Right atrium auricular region (tissue), 2 donors: ENCODE data around the gene RIMOC1. TPM values are rescaled to one million over a fixed set of nuclear protein-coding genes. Genes with fewer than 3 reads are reported as not detected.

Experiments used
- DNase-seq: peaks from one replicate; pipeline ENCODE4 v3.0.0-alpha.2; 2019; ENCODE audit warnings: low spot score
- H3K27ac ChIP-seq, 2 donors: fragments of 200-600 bp; sonication (generic); 1 replicate in 1 of 2; 2 replicates in 1 of 2; pipeline ENCODE4 v1.5.1; 2016 to 2019
- H3K27me3 ChIP-seq, 2 donors: fragments of 200-600 bp; sonication (generic); one replicate each; pipeline versions ENCODE4 v1.5.1 to v1.6.0; 2017 to 2019
- H3K36me3 ChIP-seq: fragments of 200-600 bp; sonication (generic); one replicate; pipeline ENCODE4 v1.5.1; 2016
- H3K4me1 ChIP-seq, 2 donors: fragments of 200-600 bp; sonication (generic); one replicate each; pipeline versions ENCODE4 v1.5.1 to v1.6.0; 2017 to 2019
- H3K4me3 ChIP-seq, 2 donors: fragments of 200-600 bp; sonication (generic); 1 replicate in 1 of 2; 2 replicates in 1 of 2; pipeline ENCODE4 v1.5.1; 2017 to 2019; ENCODE audit warnings: mild to moderate bottlenecking in 1 of 2, moderate library complexity in 1 of 2
- H3K9me3 ChIP-seq, 2 donors: fragments of 200-600 bp; sonication (generic); one replicate each; pipeline ENCODE4 v1.5.1; 2019
- total RNA-seq, 2 donors: library from RNA; depleted of rRNA; stranded (reverse); fragments of >200 nt; gene quantifications; one replicate each; pipeline ENCODE4 v1.1.0, GENCODE V29; 2016
- TF ChIP-seq, protein P1 (sequence below), 2 donors: fragments of 200-600 bp; sonication (generic); IDR thresholded peaks; one replicate each; pipeline ENCODE4 v1.5.1; 2019; ENCODE audit warnings: antibody characterized with exemption in 2 of 2

Gene RIMOC1
- total RNA-seq, 2 donors from 2014 or later: 11.2 to 13.9 TPM

DNA sequence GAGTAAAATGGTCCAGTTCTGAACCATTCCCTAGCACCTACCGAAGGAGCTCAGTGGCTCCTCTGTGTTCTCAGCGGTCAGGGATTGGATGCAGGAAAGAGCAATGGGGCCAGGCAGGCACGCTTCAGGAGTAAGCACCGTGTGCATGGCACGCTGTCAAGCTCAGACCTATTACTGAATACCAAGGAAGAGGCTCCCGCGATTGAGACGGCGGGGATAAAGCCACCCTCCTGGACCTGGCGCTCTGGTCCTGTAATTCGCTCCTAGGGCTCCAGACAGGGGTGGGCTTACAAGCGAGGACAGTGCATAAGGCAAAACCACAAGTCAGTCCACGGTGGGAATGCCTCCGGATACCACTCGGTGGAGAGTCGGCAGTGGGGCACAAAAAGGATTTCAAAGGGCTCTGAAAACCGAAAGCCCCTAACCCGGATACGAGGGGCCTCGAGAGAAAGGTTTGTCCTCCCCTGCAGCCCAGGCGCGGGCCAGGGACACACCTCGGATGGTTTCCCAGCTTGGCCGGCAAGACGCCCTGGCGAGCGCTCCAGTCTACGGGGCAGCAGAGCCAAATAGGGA lies 34.9 kb upstream of the RIMOC1 start:
- Histone ChIP-seq H3K36me3 (no peaks in the 10 kb centered on the region), H3K4me3 (peak overlapping the region; percentile 71 to 73), H3K4me1 (peaks cover 0 to 30% of the 10 kb centered on the region in 2 donors), H3K27me3 (no peaks in the 10 kb centered on the region), H3K9me3 (no peaks in the 10 kb centered on the region), H3K27ac (peak overlapping the region; percentile 92 to 96)
- DNase-seq: peak; percentile 83
- TF ChIP-seq, protein P1, sequence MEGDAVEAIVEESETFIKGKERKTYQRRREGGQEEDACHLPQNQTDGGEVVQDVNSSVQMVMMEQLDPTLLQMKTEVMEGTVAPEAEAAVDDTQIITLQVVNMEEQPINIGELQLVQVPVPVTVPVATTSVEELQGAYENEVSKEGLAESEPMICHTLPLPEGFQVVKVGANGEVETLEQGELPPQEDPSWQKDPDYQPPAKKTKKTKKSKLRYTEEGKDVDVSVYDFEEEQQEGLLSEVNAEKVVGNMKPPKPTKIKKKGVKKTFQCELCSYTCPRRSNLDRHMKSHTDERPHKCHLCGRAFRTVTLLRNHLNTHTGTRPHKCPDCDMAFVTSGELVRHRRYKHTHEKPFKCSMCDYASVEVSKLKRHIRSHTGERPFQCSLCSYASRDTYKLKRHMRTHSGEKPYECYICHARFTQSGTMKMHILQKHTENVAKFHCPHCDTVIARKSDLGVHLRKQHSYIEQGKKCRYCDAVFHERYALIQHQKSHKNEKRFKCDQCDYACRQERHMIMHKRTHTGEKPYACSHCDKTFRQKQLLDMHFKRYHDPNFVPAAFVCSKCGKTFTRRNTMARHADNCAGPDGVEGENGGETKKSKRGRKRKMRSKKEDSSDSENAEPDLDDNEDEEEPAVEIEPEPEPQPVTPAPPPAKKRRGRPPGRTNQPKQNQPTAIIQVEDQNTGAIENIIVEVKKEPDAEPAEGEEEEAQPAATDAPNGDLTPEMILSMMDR (IDR thresholded peaks at IDR 0.05): no peak

DNA sequence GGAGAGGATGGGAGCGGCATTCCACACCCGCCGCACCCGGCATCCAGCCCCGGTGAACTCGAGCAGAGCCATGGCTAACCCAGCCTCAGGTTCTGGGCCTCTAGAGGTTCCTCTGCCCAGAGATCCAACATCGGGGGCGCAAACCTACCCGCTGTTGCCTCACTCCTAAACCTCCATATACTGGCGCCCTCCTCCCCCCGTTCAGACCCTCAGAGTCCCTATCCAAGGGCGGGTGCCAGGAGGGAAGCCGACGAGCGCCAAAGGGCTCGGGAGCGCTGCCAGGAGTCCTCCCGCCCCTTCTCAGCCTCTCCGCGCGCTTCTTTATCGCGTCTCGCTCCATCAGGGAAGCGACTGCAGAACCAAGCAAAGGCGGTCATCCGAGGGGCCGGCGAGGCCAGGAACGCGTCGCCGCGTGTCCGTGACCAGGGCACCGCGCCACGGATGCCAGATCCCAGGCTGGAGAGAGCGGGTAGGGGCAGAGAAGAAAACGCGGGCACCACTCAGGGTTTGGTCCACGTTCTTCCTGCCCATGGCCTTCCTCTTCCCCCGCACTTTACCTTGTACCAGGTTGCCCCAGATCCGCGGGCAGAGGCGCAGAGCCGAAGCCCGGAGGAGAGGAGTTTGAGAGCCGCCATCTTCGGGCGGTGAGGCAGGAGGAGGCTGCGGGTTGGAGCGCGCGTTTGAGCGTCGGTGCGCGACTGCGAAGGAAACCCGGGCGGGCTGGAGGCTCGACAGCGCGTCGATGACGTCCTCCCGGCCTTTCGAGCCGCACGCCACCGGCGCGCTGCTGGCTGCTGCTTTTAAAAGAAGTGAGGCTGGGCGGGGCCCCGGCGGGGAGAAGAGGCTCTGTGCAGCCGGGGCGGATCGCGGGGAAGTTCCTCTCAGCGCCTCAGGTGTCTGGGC lies 34.2 kb upstream of the RIMOC1 start, which contains the start of gene OXCT1:
OXCT1 (minus strand) TSS at position 702 of the 903 bp plus-strand sequence; CDS start at position 635, 67 bp downstream.
- Histone ChIP-seq H3K4me1 (peaks cover 0 to 27% of the 10 kb centered on the region in 2 donors), H3K27me3 (no peaks in the 10 kb centered on the region), H3K27ac (peak within 1 kb of the TSS; percentile 92 to 96), H3K9me3 (no peaks in the 10 kb centered on the region), H3K4me3 (peak within 1 kb of the TSS; percentile 71 to 73), H3K36me3 (no peaks in the 10 kb centered on the region)
- peak; percentile 82 for DNase-seq
- TF ChIP-seq, protein P1 (IDR thresholded peaks at IDR 0.05): no peak

DNA sequence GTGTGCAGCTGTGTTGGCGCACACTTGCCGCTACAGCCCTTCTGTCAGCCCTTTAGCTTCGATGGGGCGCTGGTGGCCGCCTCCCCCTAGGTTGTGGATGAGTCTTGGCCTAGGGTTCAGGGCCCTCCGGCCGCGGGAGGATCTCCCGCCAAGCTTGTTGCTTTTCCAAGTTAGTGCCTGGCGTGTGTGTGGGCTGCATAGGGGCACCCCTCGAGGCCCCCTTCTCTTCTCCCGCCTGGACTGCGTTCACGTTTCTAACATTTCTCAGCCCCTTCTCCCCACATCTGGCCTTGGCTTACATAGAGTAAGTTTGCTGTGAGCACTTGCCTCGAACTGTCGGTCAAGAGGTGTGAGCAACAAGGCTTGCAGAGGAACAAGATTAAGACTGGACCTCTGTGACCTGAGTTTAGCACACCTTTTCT lies 33.5 kb upstream of the RIMOC1 start:
- Histone ChIP-seq H3K27ac (peak overlapping the region; percentile 92 to 96), H3K9me3 (no peaks in the 10 kb centered on the region), H3K4me3 (peak overlapping the region; percentile 71 to 73), H3K4me1 (peaks cover 0 to 27% of the 10 kb centered on the region in 2 donors), H3K27me3 (no peaks in the 10 kb centered on the region), H3K36me3 (no peaks in the 10 kb centered on the region)
- DNase-seq: no peak
- TF ChIP-seq, protein P1 (IDR thresholded peaks at IDR 0.05): no peak

DNA sequence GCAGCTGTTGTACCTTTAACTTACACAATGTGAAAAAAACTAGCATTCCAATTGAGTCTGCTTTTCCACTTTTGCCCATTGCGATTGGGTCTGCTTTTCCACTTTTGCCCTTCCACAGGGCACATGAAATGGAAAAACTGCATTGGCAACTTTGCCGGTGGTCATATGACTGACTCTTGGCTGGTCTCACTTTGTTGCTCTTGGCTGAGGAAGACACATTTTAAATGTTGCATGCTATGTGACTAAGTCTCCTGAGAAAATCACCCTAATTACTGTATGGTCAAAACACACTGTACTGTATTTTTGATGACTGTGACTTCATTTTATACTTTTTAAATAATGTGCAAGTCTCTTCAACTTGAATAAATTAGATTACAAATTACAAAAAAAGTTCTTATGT lies 32.3 kb upstream of the RIMOC1 start:
- Histone ChIP-seq H3K9me3 (no peaks in the 10 kb centered on the region), H3K4me1 (peaks cover 0 to 27% of the 10 kb centered on the region in 2 donors), H3K36me3 (no peaks in the 10 kb centered on the region), H3K27ac (peak overlapping the region; percentile 92 to 96), H3K27me3 (no peaks in the 10 kb centered on the region), H3K4me3 (no peak overlapping the region)
- DNase-seq: no peak
- TF ChIP-seq, protein P1 (IDR thresholded peaks at IDR 0.05): no peak

DNA sequence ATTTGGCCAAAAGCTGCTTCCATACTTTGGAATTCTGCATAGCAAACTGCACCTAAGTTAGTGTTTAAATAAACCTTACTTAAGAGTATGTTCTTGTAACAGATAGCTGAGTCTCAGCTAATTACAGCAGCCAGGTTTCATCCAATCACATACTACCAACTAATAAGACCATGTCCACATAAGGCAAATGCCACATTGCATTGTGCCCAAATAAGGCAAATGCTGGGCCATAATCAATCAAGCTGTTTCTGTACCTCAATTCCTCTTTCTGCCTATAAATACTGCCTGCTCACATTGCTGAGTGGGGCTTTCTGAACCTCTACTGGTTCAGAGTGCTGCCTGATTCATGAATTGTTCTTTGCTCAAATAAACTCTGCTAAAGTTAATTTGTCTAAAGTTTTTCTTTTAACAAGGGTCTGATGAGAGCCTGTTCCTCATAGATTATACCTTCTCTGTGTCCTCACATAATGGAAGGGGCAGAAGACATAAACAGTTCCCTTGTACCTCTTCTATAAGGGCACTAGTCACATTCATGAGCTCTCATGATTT lies 29.6 kb upstream of the RIMOC1 start:
- Histone ChIP-seq H3K9me3 (no peaks in the 10 kb centered on the region), H3K4me3 (no peak overlapping the region), H3K27me3 (no peaks in the 10 kb centered on the region), H3K4me1 (peaks cover 0 to 19% of the 10 kb centered on the region in 2 donors), H3K27ac (no peak overlapping the region), H3K36me3 (no peaks in the 10 kb centered on the region)
- TF ChIP-seq, protein P1 (IDR thresholded peaks at IDR 0.05): no peak
- DNase-seq: no peak
